Upper lobe of left lung (tissue), 6 donors: Measurements from ENCODE around the gene SPEM1. TPM values are rescaled to one million over a fixed set of nuclear protein-coding genes. Genes with fewer than 3 reads are reported as not detected.

ENCODE experiments used
- ATAC-seq, 2 donors: fragments of 200-7000 bp; cut with Tn5 transposase; one replicate each; pipeline ENCODE4 v1.9.1; 2022; ENCODE audit warnings: mild to moderate bottlenecking in 2 of 2, moderate library complexity in 2 of 2; ENCODE audit not compliant: low FRiP score in 2 of 2
- DNase-seq, 2 donors: peaks; one replicate each; pipeline ENCODE4 v3.0.0-alpha.2; 2019 to 2020
- H3K27ac ChIP-seq, 4 donors: fragments of 200-600 bp; sonication (generic); one replicate each; pipeline ENCODE4 v1.5.1; 2016 to 2019
- H3K27me3 ChIP-seq, 4 donors: fragments of 200-600 bp; sonication (generic); one replicate each; pipeline ENCODE4 v1.5.1; 2017 to 2019
- H3K36me3 ChIP-seq, 4 donors: fragments of 200-600 bp; sonication (generic); one replicate each; pipeline ENCODE4 v1.5.1; 2016 to 2019
- H3K4me1 ChIP-seq, 4 donors: fragments of 200-600 bp; sonication (generic); one replicate each; pipeline ENCODE4 v1.5.1; 2018 to 2019
- H3K4me3 ChIP-seq, 4 donors: fragments of 200-600 bp; sonication (generic); one replicate each; pipeline ENCODE4 v1.5.1; 2017 to 2019; ENCODE audit warnings: mild to moderate bottlenecking in 2 of 4, moderate library complexity in 1 of 4
- H3K9me3 ChIP-seq, 4 donors: fragments of 200-600 bp; sonication (generic); one replicate each; pipeline ENCODE4 v1.5.1; 2018 to 2019
- CTCF ChIP-seq, 6 experiments: fragments of 450-650 bp in 4 of 6; fragments of 200-600 bp in 2 of 6; sonication (generic) in 2 of 6; IDR thresholded peaks; one replicate each; pipeline ENCODE4 v1.5.1; 2016 to 2019; ENCODE audit warnings: antibody characterized with exemption in 6 of 6
- EP300 ChIP-seq, 4 donors: sonication (generic); formaldehyde crosslinking; IDR thresholded peaks; one replicate each; pipeline ENCODE4 v1.5.1; 2017; ENCODE audit warnings: antibody characterized with exemption in 4 of 4, control low read depth in 2 of 4
- POLR2A ChIP-seq, 4 donors: fragments of 450-650 bp; IDR thresholded peaks; one replicate each; pipeline ENCODE4 v1.5.1; 2016 to 2017; ENCODE audit warnings: antibody characterized with exemption in 4 of 4, mild to moderate bottlenecking in 2 of 4
- POLR2AphosphoS5 ChIP-seq, 2 donors: sonication (generic); formaldehyde crosslinking; IDR thresholded peaks; one replicate each; pipeline ENCODE4 v1.5.1; 2017; ENCODE audit warnings: antibody characterized with exemption in 2 of 2
- WGBS, 2 donors: methylation state at CpG; one replicate each; pipeline ENCODE4 v1.1.5; 2017 to 2018; 5-methylcytosine and 5-hydroxymethylcytosine counted together
- total RNA-seq, 6 donors: library from RNA; depleted of rRNA in 4 of 6; stranded (reverse); fragments of >200 nt in 4 of 6; gene quantifications; one replicate each; pipeline versions ENCODE4 v1.1.0 to v1.2.1, GENCODE V29; 2016 to 2021
- donor health status: DM: no; HTN: no; CAD: no; lungs with moderate emphysema.
- donor health status: DM: no; HTN: yes; CAD: no; lungs with severe emphysema.

Gene SPEM1
- total RNA-seq, 6 donors from 2014 or later, result not detected

GRCh38 chr17:7383742-7384488 lies 36.2 kb upstream of the SPEM1 start:
- Histone ChIP-seq H3K27me3 (peaks cover 0 to 2% (median 0%) of the 10 kb centered on the region in 4 donors), H3K36me3 (peaks cover 0 to 30% (median 12%) of the 10 kb centered on the region in 4 donors), H3K4me3 (peak overlapping the region; percentile 25 to 50 (median 40)), H3K4me1 (peaks cover 23 to 33% (median 28%) of the 10 kb centered on the region in 4 donors), H3K27ac (peak overlapping the region in 3 of 4 donors; percentile 25 to 63 (median 34)), H3K9me3 (no peaks in the 10 kb centered on the region)
- WGBS, 2 donors, result 29 to 37% methylated on average over 37 of the region's 65 CpGs
- ATAC-seq, result peak in 1 of 2 donors; percentile 81
- DNase-seq, result peak in 1 of 2 donors; percentile 92
- no peak for TF ChIP-seq CTCF (IDR thresholded peaks at IDR 0.05)
- TF ChIP-seq POLR2AphosphoS5 (IDR thresholded peaks at IDR 0.05), result no peak
- no peak for TF ChIP-seq EP300 (IDR thresholded peaks at IDR 0.05)
- TF ChIP-seq POLR2A (IDR thresholded peaks at IDR 0.05), result no peak

GRCh38 chr17:7384489-7385081 lies 35.5 kb upstream of the SPEM1 start:
- TF ChIP-seq EP300 (IDR thresholded peaks at IDR 0.05), result no peak
- WGBS, 2 donors, result 65 to 68% methylated on average over 20 to 23 of the region's 23 CpGs
- peaks cover 23 to 33% (median 28%) of the 10 kb centered on the region in 4 donors for H3K4me1 ChIP-seq
- peak overlapping the region in 3 of 4 donors; percentile 35 to 50 (median 46) for H3K4me3 ChIP-seq
- DNase-seq, result peak in 1 of 2 donors; percentile 73
- ATAC-seq, result no peak
- H3K9me3 ChIP-seq, result no peaks in the 10 kb centered on the region
- peaks cover 0 to 36% (median 18%) of the 10 kb centered on the region in 4 donors for H3K36me3 ChIP-seq
- H3K27ac ChIP-seq, result peak overlapping the region in 3 of 4 donors; percentile 25 to 63 (median 34)
- peaks cover 0 to 2% (median 0%) of the 10 kb centered on the region in 4 donors for H3K27me3 ChIP-seq

- peaks cover 0 to 50% (median 28%) of the 10 kb centered on the region in 4 donors for H3K36me3 ChIP-seq
- peaks cover 11 to 30% (median 18%) of the 10 kb centered on the region in 4 donors for H3K4me1 ChIP-seq
- H3K27me3 ChIP-seq, result no peaks in the 10 kb centered on the region
- DNase-seq (peak in 1 of 2 donors; percentile 32), ATAC-seq (no peak)
- 79 to 91% methylated on average over 2 to 9 of the region's 10 CpGs for WGBS, 2 donors
- TF ChIP-seq CTCF (IDR thresholded peaks at IDR 0.05), result no peak
- TF ChIP-seq EP300 (IDR thresholded peaks at IDR 0.05), result no peak
- no peak for TF ChIP-seq POLR2AphosphoS5 (IDR thresholded peaks at IDR 0.05)
- TF ChIP-seq POLR2A (IDR thresholded peaks at IDR 0.05), result no peak
- no peak overlapping the region for H3K27ac ChIP-seq
- H3K4me3 ChIP-seq, result no peak overlapping the region
- no peaks in the 10 kb centered on the region for H3K9me3 ChIP-seq
These were observed 31.3 kb upstream of the SPEM1 start for GRCh38 chr17:7388856-7389255.

- WGBS, 2 donors, result 95 to 98% methylated on average over 14 to 19 of the region's 19 CpGs
- Histone ChIP-seq H3K4me1 (peaks cover 12 to 29% (median 21%) of the 10 kb centered on the region in 4 donors), H3K27me3 (no peaks in the 10 kb centered on the region), H3K9me3 (no peaks in the 10 kb centered on the region), H3K27ac (peak overlapping the region in 1 of 4 donors; percentile 50), H3K4me3 (no peak overlapping the region), H3K36me3 (peaks cover 0 to 43% (median 28%) of the 10 kb centered on the region in 4 donors)
- no peak for TF ChIP-seq CTCF (IDR thresholded peaks at IDR 0.05)
- TF ChIP-seq EP300 (IDR thresholded peaks at IDR 0.05), result no peak
- no peak for TF ChIP-seq POLR2AphosphoS5 (IDR thresholded peaks at IDR 0.05)
- no peak for TF ChIP-seq POLR2A (IDR thresholded peaks at IDR 0.05)
- no peak for DNase-seq
- no peak for ATAC-seq
These were observed 29.9 kb upstream of the SPEM1 start for GRCh38 chr17:7389924-7390910.
